Measurements from ENCODE around the gene AMZ2. TPM values are rescaled to one million over a fixed set of nuclear protein-coding genes. Genes with fewer than 3 reads are reported as not detected.

AMZ2 gene
- total RNA-seq (2014; rRNA removed; shearing (Covaris generic)) (49.1 and 54.2 TPM in 2 replicates), polyA plus RNA-seq (2016; fragmentation: Nextera tagmentation; extraction: Ambion mirVana) (71.5 and 83.8 TPM in 2 replicates)
- long read RNA-seq, transcript AMZ2-202 (7 exons, 2,402 nt) = major isoform, 19 of 42 reads
- long read RNA-seq, transcript AMZ2-203 (8 exons, 1,378 nt) = minor isoform, 12 of 42 reads
- long read RNA-seq, partial matches to known transcripts = 3 of 42 reads
- long read RNA-seq, other reads (novel, unspliced or antisense) = 5 of 42 reads

GRCh38 chr17:68247445-68248198 lies at the start of gene AMZ2:
TSS of gene AMZ2 (plus strand) at chr17:68248043. CDS start at chr17:68250188, 2,145 bp downstream.
- Histone ChIP-seq H3K4me3 (peak within 1 kb of the TSS; percentile 86), H3K79me2 (replicated peaks; ENCODE audit: insufficient read depth) (no peaks in the 10 kb centered on the region), H3F3A (replicated peaks; ENCODE audit: low read depth) (no peaks in the 10 kb centered on the region), H3K4me2 (peak within 1 kb of the TSS; percentile 85), H3K27me3 (ENCODE audit: insufficient read depth) (no peaks in the 10 kb centered on the region), H3K36me3 (ENCODE audit: insufficient read depth) (no peaks in the 10 kb centered on the region), H4K20me1 (replicated peaks; ENCODE audit: insufficient read depth) (no peaks in the 10 kb centered on the region), H2AFZ (peak within 1 kb of the TSS; percentile 80), H3K9me2 (ENCODE audit: insufficient read depth) (no peaks in the 10 kb centered on the region), H3K4me1 (ENCODE audit: insufficient read depth) (no peaks in the 10 kb centered on the region), H3K27ac (ENCODE audit: low read depth) (no peak within 1 kb of the TSS)
- Mint-ChIP-seq H3K4me1 (peaks cover 10% of the 10 kb centered on the region), H3K9me3 (no peaks in the 10 kb centered on the region), H3K27ac (peak within 1 kb of the TSS; percentile 81), H3K27me3 (ENCODE audit: insufficient read depth, low read depth, poor library complexity) (peaks cover 17% of the 10 kb centered on the region), H3K4me3 (peak within 1 kb of the TSS; percentile 80), H3K36me3 (ENCODE audit: low read depth) (peaks cover 3% of the 10 kb centered on the region; the same call in 2 of the 3 replicates)
- ATAC-seq = peak; percentile 97
- DNase-seq (ENCODE audit: low spot score) = peak; percentile 93
- peak; percentile 93 for TF ChIP-seq POLR2AphosphoS5 (IDR thresholded peaks at IDR 0.05; ENCODE audit: low read depth)
- TF ChIP-seq ZNF462 (CRISPR knock-in tag; IDR thresholded peaks at IDR 0.05) = no peak
- no peak for TF ChIP-seq NANOG (IDR thresholded peaks at IDR 0.05; ENCODE audit: borderline replicate concordance)
- no peak for TF ChIP-seq JUNB (IDR thresholded peaks at IDR 0.05; ENCODE audit: unreplicated experiment)
- no peak for TF ChIP-seq REST (IDR thresholded peaks at IDR 0.05; ENCODE audit: unreplicated experiment)
- TF ChIP-seq EZH2phosphoT487 (IDR thresholded peaks at IDR 0.05; ENCODE audit: unreplicated experiment) = no peak
- no peak for TF ChIP-seq ZNF331 (CRISPR knock-in tag; IDR thresholded peaks at IDR 0.05; ENCODE audit: low read depth)
- peak; percentile 29 for TF ChIP-seq CREB1 (CRISPR knock-in tag; IDR thresholded peaks at IDR 0.05; ENCODE audit: low read depth)
- TF ChIP-seq ZNF114 (CRISPR knock-in tag; IDR thresholded peaks at IDR 0.05) = no peak
- TF ChIP-seq STAT1 (IDR thresholded peaks at IDR 0.05; ENCODE audit: unreplicated experiment) = no peak
- TF ChIP-seq CTCF (conservative IDR thresholded peaks at IDR 0.05; ENCODE audit: low read depth in 2 of 2) = no peak
- TF ChIP-seq ETS1 (IDR thresholded peaks at IDR 0.05) = peak; percentile 62
- TF ChIP-seq EZH2 (IDR thresholded peaks at IDR 0.05; ENCODE audit: low read depth, unreplicated experiment) = no peak

Data from GM23338 (cell line).